ENCODE data around the gene RAPGEF3. TPM values are rescaled to one million over a fixed set of nuclear protein-coding genes. Genes with fewer than 3 reads are reported as not detected.

The RAPGEF3 gene
- polyA plus RNA-seq, 1 experiment = 2.4 TPM

GRCh38 chr12:47710278-47710677, 48.4 kb downstream of the RAPGEF3 start:
- POLR2A ChIA-PET = no interaction called here
- no peaks in the 10 kb centered on the region for H3K27me3 ChIP-seq (ENCODE audit: control insufficient read depth, insufficient read depth, low read length)
- no peak for DNase-seq (ENCODE audit: low read depth)
- H3K4me3 ChIP-seq (ENCODE audit: low read depth, low read length) = no peak overlapping the region
- CTCF ChIA-PET = interaction anchor here (1.3 to 2.1 kb wide), 4 partner anchors 31 to 239 kb away, joined by 3 to 8 read pairs (median 6); no protein-coding TSS in a partner anchor
- no peak for TF ChIP-seq CTCF (IDR thresholded peaks at IDR 0.05; ENCODE audit: insufficient read depth, low read depth, low read length)
- H3K36me3 ChIP-seq (ENCODE audit: control insufficient read depth, insufficient read depth, low read length) = no peaks in the 10 kb centered on the region

DNA sequence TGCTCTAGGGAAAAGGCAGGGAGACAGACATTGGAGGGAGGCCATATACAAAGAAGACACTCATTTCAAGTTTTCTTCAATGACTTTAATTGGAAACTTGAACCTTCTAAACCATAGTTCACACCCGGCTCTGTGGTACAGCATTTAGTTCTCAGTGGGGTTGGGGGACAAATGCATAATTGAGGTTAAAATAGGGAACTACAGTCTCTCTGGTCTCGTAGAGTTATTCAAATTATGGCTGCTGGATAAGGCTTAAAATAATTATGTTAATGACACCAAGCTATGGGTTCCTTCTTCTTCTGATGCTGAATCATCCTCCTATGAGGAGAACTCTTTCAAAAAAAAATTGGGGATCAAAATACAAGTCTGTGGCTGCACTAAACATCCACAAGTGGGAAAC, 49.0 kb downstream of the RAPGEF3 start:
- Histone ChIP-seq H3K4me3 (ENCODE audit: low read depth, low read length) (no peak overlapping the region), H3K27me3 (ENCODE audit: control insufficient read depth, insufficient read depth, low read length) (no peaks in the 10 kb centered on the region), H3K36me3 (ENCODE audit: control insufficient read depth, insufficient read depth, low read length) (no peaks in the 10 kb centered on the region)
- no peak for DNase-seq (ENCODE audit: low read depth)
- CTCF ChIA-PET = interaction anchor here (1.3 to 2.1 kb wide), 3 partner anchors 32 to 240 kb away, joined by 3 to 8 read pairs (median 5); no protein-coding TSS in a partner anchor
- POLR2A ChIA-PET = no interaction called here
- TF ChIP-seq CTCF (IDR thresholded peaks at IDR 0.05; ENCODE audit: insufficient read depth, low read depth, low read length) = no peak

- no peak for TF ChIP-seq CTCF (IDR thresholded peaks at IDR 0.05; ENCODE audit: insufficient read depth, low read depth, low read length)
- no peak overlapping the region for H3K4me3 ChIP-seq (ENCODE audit: low read depth, low read length)
- no peaks in the 10 kb centered on the region for H3K36me3 ChIP-seq (ENCODE audit: control insufficient read depth, insufficient read depth, low read length)
- ChIA-PET CTCF (interaction anchor here (2.1 kb wide), 1 partner anchor 129 kb away, joined by 8 read pairs; no protein-coding TSS in a partner anchor), POLR2A (no interaction called here)
- DNase-seq (ENCODE audit: low read depth) = no peak
- H3K27me3 ChIP-seq (ENCODE audit: control insufficient read depth, insufficient read depth, low read length) = no peaks in the 10 kb centered on the region
Measured at GRCh38 chr12:47709237-47709636, 49.4 kb downstream of the RAPGEF3 start.

- ChIA-PET CTCF (interaction anchor here (0.7 to 4.4 kb wide), 10 partner anchors 7 to 131 kb away, joined by 3 to 26 read pairs (median 3); no protein-coding TSS in a partner anchor), POLR2A (no interaction called here)
- Histone ChIP-seq H3K27me3 (ENCODE audit: control insufficient read depth, insufficient read depth, low read length) (no peaks in the 10 kb centered on the region), H3K36me3 (ENCODE audit: control insufficient read depth, insufficient read depth, low read length) (no peaks in the 10 kb centered on the region), H3K4me3 (ENCODE audit: low read depth, low read length) (no peak overlapping the region)
- no peak for DNase-seq (ENCODE audit: low read depth)
- TF ChIP-seq CTCF (IDR thresholded peaks at IDR 0.05; ENCODE audit: insufficient read depth, low read depth, low read length) = no peak
Measured at GRCh38 chr12:47707905-47708543, 50.7 kb downstream of the RAPGEF3 start.

DNA sequence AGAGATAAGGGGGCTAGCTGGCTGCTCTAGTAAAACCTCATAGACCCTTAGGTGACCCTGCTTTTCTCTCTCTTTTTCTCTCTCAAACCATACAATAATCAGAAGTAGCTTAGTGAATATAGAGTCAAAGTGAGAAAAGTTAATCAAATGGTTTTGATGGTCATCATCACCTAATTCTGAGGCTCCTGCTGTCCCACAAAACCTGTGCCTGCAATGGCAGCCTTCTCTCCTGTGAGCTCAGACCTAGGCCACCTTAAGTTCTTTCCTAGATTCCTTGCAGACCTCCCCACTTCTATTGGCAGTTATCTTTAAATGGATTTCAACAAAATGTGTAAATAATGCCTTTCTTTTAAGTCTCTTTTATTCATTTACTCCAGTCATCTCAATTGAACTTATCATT, 51.3 kb downstream of the RAPGEF3 start:
- no peaks in the 10 kb centered on the region for H3K36me3 ChIP-seq (ENCODE audit: control insufficient read depth, insufficient read depth, low read length)
- no peaks in the 10 kb centered on the region for H3K27me3 ChIP-seq (ENCODE audit: control insufficient read depth, insufficient read depth, low read length)
- POLR2A ChIA-PET = no interaction called here
- CTCF ChIA-PET = interaction anchor here (0.7 to 4.4 kb wide), 13 partner anchors 8 to 132 kb away, joined by 3 to 26 read pairs (median 4); partner anchors contain the start of gene SLC48A1
- H3K4me3 ChIP-seq (ENCODE audit: low read depth, low read length) = no peak overlapping the region
- no peak for TF ChIP-seq CTCF (IDR thresholded peaks at IDR 0.05; ENCODE audit: insufficient read depth, low read depth, low read length)
- no peak for DNase-seq (ENCODE audit: low read depth)
